B cell (primary cell): ENCODE data around the gene SNX24. TPM values are rescaled to one million over a fixed set of nuclear protein-coding genes. Genes with fewer than 3 reads are reported as not detected.

Source experiments
- ATAC-seq: fragments of 200-7000 bp; cut with Tn5 transposase; one replicate; pipeline ENCODE4 v1.10.0; 2021; ENCODE audit warnings: low read depth, mild to moderate bottlenecking, moderate number of reproducible peaks, moderate library complexity
- CTCF ChIA-PET: fragments of 350-600 bp; sonication (Branson Sonifier 250); formaldehyde crosslinking; loops from one replicate; lab custom pipeline; 2021; ENCODE audit warnings: antibody characterized with exemption, inconsistent platforms; lab: Charles Lee
- POLR2A ChIA-PET: fragments of 350-600 bp; sonication (Branson Sonifier 250); formaldehyde crosslinking; loops from one replicate; lab custom pipeline; 2021; ENCODE audit warnings: antibody characterized with exemption; lab: Charles Lee
- DNase-seq: peaks from one replicate; pipeline ENCODE4 v3.0.0; 2013
- H2AFZ ChIP-seq: 2 replicates; pipeline ENCODE4 v1.6.1; 2012; ENCODE audit warnings: mild to moderate bottlenecking, low read depth, low read length; ENCODE audit not compliant: insufficient read depth, poor library complexity, severe bottlenecking
- H3K27ac ChIP-seq, 2 donors: 1 replicate in 1 of 2; 2 replicates in 1 of 2; pipeline ENCODE4 v1.5.1; 2012 to 2013; ENCODE audit warnings: low read length in 2 of 2, mild to moderate bottlenecking in 2 of 2, moderate library complexity in 1 of 2
- H3K27me3 ChIP-seq, 4 experiments: fragments of 200-600 bp in 1 of 4; sonication (generic) in 1 of 4; replicated peaks in 1 of 4; 1 replicate in 2 of 4; 2 replicates in 2 of 4; pipeline versions ENCODE4 v1.6.1 to v1.7.0; 2013 to 2016; ENCODE audit warnings: low read length in 3 of 4, mild to moderate bottlenecking in 2 of 4, mixed read lengths in 1 of 4, moderate library complexity in 1 of 4; ENCODE audit not compliant: insufficient read depth in 4 of 4, control insufficient read depth in 3 of 4; ENCODE audit errors: control extremely low read depth in 1 of 4
- H3K36me3 ChIP-seq, 2 experiments: replicated peaks in 1 of 2; 1 replicate in 1 of 2; 2 replicates in 1 of 2; pipeline versions ENCODE4 v1.6.1 to v1.7.1; 2013; ENCODE audit warnings: low read length in 1 of 2; ENCODE audit not compliant: insufficient read depth in 2 of 2, control insufficient read depth in 1 of 2; ENCODE audit errors: control extremely low read depth in 1 of 2, extremely low read depth in 1 of 2
- H3K4me1 ChIP-seq, 2 donors: fragments of 200-600 bp in 1 of 2; sonication (generic) in 1 of 2; 1 replicate in 1 of 2; 2 replicates in 1 of 2; pipeline versions ENCODE4 v1.5.1 to v1.6.1; 2013 to 2017; ENCODE audit warnings: low read length in 2 of 2; ENCODE audit not compliant: control insufficient read depth in 2 of 2, insufficient read depth in 2 of 2
- H3K4me2 ChIP-seq: replicated peaks from 2 replicates; pipeline ENCODE3; 2012; ENCODE audit warnings: mild to moderate bottlenecking, low read depth, low read length; ENCODE audit not compliant: poor library complexity, severe bottlenecking
- H3K4me3 ChIP-seq, 5 experiments: fragments of 200-600 bp in 1 of 5; sonication (generic) in 1 of 5; 1 replicate in 3 of 5; 2 replicates in 2 of 5; pipeline versions ENCODE4 v1.5.1 to v1.7.0; 2011 to 2016; ENCODE audit warnings: low read length in 4 of 5, mild to moderate bottlenecking in 4 of 5, low read depth in 2 of 5, control low read depth in 1 of 5, moderate library complexity in 1 of 5; ENCODE audit not compliant: insufficient read depth in 1 of 5; ENCODE audit errors: control extremely low read depth in 1 of 5, extremely low read depth in 1 of 5
- H3K79me2 ChIP-seq: fragments of 200-600 bp; sonication (generic); one replicate; pipeline ENCODE4 v1.6.0; 2016; ENCODE audit warnings: low read length; ENCODE audit not compliant: control insufficient read depth, insufficient read depth
- H3K9ac ChIP-seq: fragments of 200-600 bp; sonication (generic); 2 replicates; pipeline ENCODE4 v1.6.1; 2017; ENCODE audit warnings: mild to moderate bottlenecking, low read length, moderate library complexity
- H3K9me3 ChIP-seq, 3 donors: one replicate each; pipeline versions ENCODE4 v1.6.1 to v1.7.1; 2013; ENCODE audit warnings: low read length in 2 of 3; ENCODE audit not compliant: control insufficient read depth in 2 of 3, insufficient read depth in 1 of 3; ENCODE audit errors: control extremely low read depth in 1 of 3
- H4K20me1 ChIP-seq: 2 replicates; pipeline ENCODE4 v1.6.0; 2012; ENCODE audit warnings: mild to moderate bottlenecking, low read length; ENCODE audit not compliant: insufficient read depth, control insufficient read depth, poor library complexity, severe bottlenecking
- H3K27ac Mint-ChIP-seq: one replicate; pipeline ENCODE4 v1.8.0; 2021; ENCODE audit warnings: mixed read lengths
- H3K27me3 Mint-ChIP-seq: one replicate; pipeline ENCODE4 v1.8.0; 2021; ENCODE audit warnings: mixed read lengths
- H3K4me1 Mint-ChIP-seq: one replicate; pipeline ENCODE4 v1.8.0; 2021; ENCODE audit warnings: mixed read lengths
- H3K4me3 Mint-ChIP-seq: one replicate; pipeline ENCODE4 v1.8.0; 2021; ENCODE audit warnings: mixed read lengths
- H3K9me3 Mint-ChIP-seq: one replicate; pipeline ENCODE4 v1.8.0; 2022; ENCODE audit warnings: mixed read lengths; ENCODE audit not compliant: insufficient read depth
- EZH2 ChIP-seq: IDR thresholded peaks from 2 replicates; pipeline ENCODE4 v1.6.1; 2012; ENCODE audit warnings: borderline replicate concordance, low read depth, mild to moderate bottlenecking, moderate library complexity, low read length; ENCODE audit not compliant: insufficient read depth, poor library complexity, severe bottlenecking
- WGBS: methylation state at CpG from one replicate; pipeline ENCODE4 v1.1.5; 2013; ENCODE audit warnings: missing lambda C conversion rate; ENCODE audit not compliant: insufficient coverage; 5-methylcytosine and 5-hydroxymethylcytosine counted together
- intact Hi-C: fragments of 100-400 bp; cut with micrococcal nuclease; formaldehyde crosslinking; loops from one replicate; pipeline ENCODE4 v1.10.0; 2022
- polyA plus RNA-seq: library from polyadenylated mRNA; depleted of rRNA; stranded (reverse); fragments of >200 nt; gene quantifications from 2 replicates; pipeline ENCODE4 v1.2.3, GENCODE V29; 2012
- total RNA-seq, 2 donors: library from RNA; stranded (reverse); fragments of 120-200 nt in 1 of 2; gene quantifications; 1 replicate in 1 of 2; 2 replicates in 1 of 2; pipeline versions ENCODE4 v1.2.3 to v1.2.4, GENCODE V29; 2013 to 2022
- TF ChIP-seq, protein P1 (sequence below): fragments of 200-600 bp; IDR thresholded peaks from one replicate; pipeline ENCODE4 v1.8.0; 2022; ENCODE audit warnings: antibody characterized with exemption, mild to moderate bottlenecking

Gene SNX24
- total and polyA plus RNA-seq, 2 donors (not counting 1 experiment from before 2014, with no cell fraction given) = 1.1 to 9.3 TPM

DNA sequence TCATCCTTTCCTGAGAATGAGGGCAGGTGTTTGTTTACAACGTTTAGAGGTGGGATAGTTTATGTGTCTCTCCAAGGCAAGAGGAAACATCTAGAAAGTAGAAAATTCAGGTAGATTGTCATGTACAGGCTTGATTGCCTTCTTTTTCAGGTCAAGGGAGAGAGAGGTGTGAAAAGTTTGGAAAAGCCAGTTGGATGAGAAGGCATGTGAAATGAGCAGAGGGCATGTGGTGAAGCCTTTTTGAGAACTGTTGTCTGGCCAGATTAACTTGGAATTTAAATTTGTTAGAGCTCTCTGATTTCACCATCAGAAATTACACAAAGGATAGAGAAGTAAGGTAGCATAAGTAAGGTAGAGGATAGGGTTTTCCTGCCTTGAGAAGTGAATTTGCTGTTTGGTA lies 74.6 kb downstream of the SNX24 start:
- no peak overlapping the region for H3K27ac Mint-ChIP-seq
- CTCF ChIA-PET = no interaction called here
- H3K36me3 ChIP-seq = no peaks in the 10 kb centered on the region
- H3K27ac ChIP-seq = no peak overlapping the region
- H3K4me3 ChIP-seq = no peak overlapping the region
- DNase-seq (no peak), ATAC-seq (no peak)
- H3K4me2 ChIP-seq = no peak overlapping the region
- no peak overlapping the region for H3K4me3 Mint-ChIP-seq
- H2AFZ ChIP-seq = no peak overlapping the region
- H3K9ac ChIP-seq = no peak overlapping the region
- H3K27me3 Mint-ChIP-seq = no peaks in the 10 kb centered on the region
- H3K4me1 ChIP-seq = no peaks in the 10 kb centered on the region
- H3K79me2 ChIP-seq = no peaks in the 10 kb centered on the region
- intact Hi-C loops = no loop called here
- TF ChIP-seq EZH2 = no peak
- TF ChIP-seq, protein P1, sequence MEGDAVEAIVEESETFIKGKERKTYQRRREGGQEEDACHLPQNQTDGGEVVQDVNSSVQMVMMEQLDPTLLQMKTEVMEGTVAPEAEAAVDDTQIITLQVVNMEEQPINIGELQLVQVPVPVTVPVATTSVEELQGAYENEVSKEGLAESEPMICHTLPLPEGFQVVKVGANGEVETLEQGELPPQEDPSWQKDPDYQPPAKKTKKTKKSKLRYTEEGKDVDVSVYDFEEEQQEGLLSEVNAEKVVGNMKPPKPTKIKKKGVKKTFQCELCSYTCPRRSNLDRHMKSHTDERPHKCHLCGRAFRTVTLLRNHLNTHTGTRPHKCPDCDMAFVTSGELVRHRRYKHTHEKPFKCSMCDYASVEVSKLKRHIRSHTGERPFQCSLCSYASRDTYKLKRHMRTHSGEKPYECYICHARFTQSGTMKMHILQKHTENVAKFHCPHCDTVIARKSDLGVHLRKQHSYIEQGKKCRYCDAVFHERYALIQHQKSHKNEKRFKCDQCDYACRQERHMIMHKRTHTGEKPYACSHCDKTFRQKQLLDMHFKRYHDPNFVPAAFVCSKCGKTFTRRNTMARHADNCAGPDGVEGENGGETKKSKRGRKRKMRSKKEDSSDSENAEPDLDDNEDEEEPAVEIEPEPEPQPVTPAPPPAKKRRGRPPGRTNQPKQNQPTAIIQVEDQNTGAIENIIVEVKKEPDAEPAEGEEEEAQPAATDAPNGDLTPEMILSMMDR = no peak
- WGBS = 89% methylated on average over 1 of the region's 1 CpG
- peaks cover 3% of the 10 kb centered on the region for H3K4me1 Mint-ChIP-seq
- no peaks in the 10 kb centered on the region for H3K9me3 Mint-ChIP-seq
- POLR2A ChIA-PET = no interaction called here
- H3K27me3 ChIP-seq = no peaks in the 10 kb centered on the region
- no peaks in the 10 kb centered on the region for H3K9me3 ChIP-seq
- no peaks in the 10 kb centered on the region for H4K20me1 ChIP-seq

GRCh38 chr5:122921826-122922225 lies 76.4 kb downstream of the SNX24 start:
- Mint-ChIP-seq H3K27me3 (no peaks in the 10 kb centered on the region), H3K4me1 (no peaks in the 10 kb centered on the region), H3K27ac (no peak overlapping the region), H3K4me3 (no peak overlapping the region), H3K9me3 (no peaks in the 10 kb centered on the region)
- 100% methylated on average over 1 of the region's 4 CpGs for WGBS
- H3K27me3 ChIP-seq = no peaks in the 10 kb centered on the region
- H3K9me3 ChIP-seq = no peaks in the 10 kb centered on the region
- H3K4me3 ChIP-seq = no peak overlapping the region
- H3K27ac ChIP-seq = no peak overlapping the region
- H3K4me1 ChIP-seq = no peaks in the 10 kb centered on the region
- no peaks in the 10 kb centered on the region for H3K79me2 ChIP-seq
- intact Hi-C loops = no loop called here
- ATAC-seq (no peak), DNase-seq (no peak)
- POLR2A ChIA-PET = no interaction called here
- CTCF ChIA-PET = no interaction called here
- no peak overlapping the region for H3K4me2 ChIP-seq
- H3K36me3 ChIP-seq = no peaks in the 10 kb centered on the region
- no peak overlapping the region for H3K9ac ChIP-seq
- no peak for TF ChIP-seq EZH2
- TF ChIP-seq, protein P1 = no peak
- no peak overlapping the region for H2AFZ ChIP-seq
- H4K20me1 ChIP-seq = no peaks in the 10 kb centered on the region
